B cell (primary cell): ENCODE measurements around the gene IDS. TPM values are rescaled to one million over a fixed set of nuclear protein-coding genes. Genes with fewer than 3 reads are reported as not detected.

Source experiments
- ATAC-seq: fragments of 200-7000 bp; cut with Tn5 transposase; one replicate; pipeline ENCODE4 v1.10.0; 2021; ENCODE audit warnings: low read depth, mild to moderate bottlenecking, moderate number of reproducible peaks, moderate library complexity
- CTCF ChIA-PET: fragments of 350-600 bp; sonication (Branson Sonifier 250); formaldehyde crosslinking; loops from one replicate; lab custom pipeline; 2021; ENCODE audit warnings: antibody characterized with exemption, inconsistent platforms; lab: Charles Lee
- POLR2A ChIA-PET: fragments of 350-600 bp; sonication (Branson Sonifier 250); formaldehyde crosslinking; loops from one replicate; lab custom pipeline; 2021; ENCODE audit warnings: antibody characterized with exemption; lab: Charles Lee
- DNase-seq: peaks from one replicate; pipeline ENCODE4 v3.0.0; 2013
- H2AFZ ChIP-seq: 2 replicates; pipeline ENCODE4 v1.6.1; 2012; ENCODE audit warnings: mild to moderate bottlenecking, low read depth, low read length; ENCODE audit not compliant: insufficient read depth, poor library complexity, severe bottlenecking
- H3K27ac ChIP-seq, 2 donors: 1 replicate in 1 of 2; 2 replicates in 1 of 2; pipeline ENCODE4 v1.5.1; 2012 to 2013; ENCODE audit warnings: low read length in 2 of 2, mild to moderate bottlenecking in 2 of 2, moderate library complexity in 1 of 2
- H3K27me3 ChIP-seq, 4 experiments: fragments of 200-600 bp in 1 of 4; sonication (generic) in 1 of 4; replicated peaks in 1 of 4; 1 replicate in 2 of 4; 2 replicates in 2 of 4; pipeline versions ENCODE4 v1.6.1 to v1.7.0; 2013 to 2016; ENCODE audit warnings: low read length in 3 of 4, mild to moderate bottlenecking in 2 of 4, mixed read lengths in 1 of 4, moderate library complexity in 1 of 4; ENCODE audit not compliant: insufficient read depth in 4 of 4, control insufficient read depth in 3 of 4; ENCODE audit errors: control extremely low read depth in 1 of 4
- H3K36me3 ChIP-seq, 2 experiments: replicated peaks in 1 of 2; 1 replicate in 1 of 2; 2 replicates in 1 of 2; pipeline versions ENCODE4 v1.6.1 to v1.7.1; 2013; ENCODE audit warnings: low read length in 1 of 2; ENCODE audit not compliant: insufficient read depth in 2 of 2, control insufficient read depth in 1 of 2; ENCODE audit errors: control extremely low read depth in 1 of 2, extremely low read depth in 1 of 2
- H3K4me1 ChIP-seq, 2 donors: fragments of 200-600 bp in 1 of 2; sonication (generic) in 1 of 2; 1 replicate in 1 of 2; 2 replicates in 1 of 2; pipeline versions ENCODE4 v1.5.1 to v1.6.1; 2013 to 2017; ENCODE audit warnings: low read length in 2 of 2; ENCODE audit not compliant: control insufficient read depth in 2 of 2, insufficient read depth in 2 of 2
- H3K4me2 ChIP-seq: replicated peaks from 2 replicates; pipeline ENCODE3; 2012; ENCODE audit warnings: mild to moderate bottlenecking, low read depth, low read length; ENCODE audit not compliant: poor library complexity, severe bottlenecking
- H3K4me3 ChIP-seq, 5 experiments: fragments of 200-600 bp in 1 of 5; sonication (generic) in 1 of 5; 1 replicate in 3 of 5; 2 replicates in 2 of 5; pipeline versions ENCODE4 v1.5.1 to v1.7.0; 2011 to 2016; ENCODE audit warnings: low read length in 4 of 5, mild to moderate bottlenecking in 4 of 5, low read depth in 2 of 5, control low read depth in 1 of 5, moderate library complexity in 1 of 5; ENCODE audit not compliant: insufficient read depth in 1 of 5; ENCODE audit errors: control extremely low read depth in 1 of 5, extremely low read depth in 1 of 5
- H3K79me2 ChIP-seq: fragments of 200-600 bp; sonication (generic); one replicate; pipeline ENCODE4 v1.6.0; 2016; ENCODE audit warnings: low read length; ENCODE audit not compliant: control insufficient read depth, insufficient read depth
- H3K9ac ChIP-seq: fragments of 200-600 bp; sonication (generic); 2 replicates; pipeline ENCODE4 v1.6.1; 2017; ENCODE audit warnings: mild to moderate bottlenecking, low read length, moderate library complexity
- H3K9me3 ChIP-seq, 3 donors: one replicate each; pipeline versions ENCODE4 v1.6.1 to v1.7.1; 2013; ENCODE audit warnings: low read length in 2 of 3; ENCODE audit not compliant: control insufficient read depth in 2 of 3, insufficient read depth in 1 of 3; ENCODE audit errors: control extremely low read depth in 1 of 3
- H4K20me1 ChIP-seq: 2 replicates; pipeline ENCODE4 v1.6.0; 2012; ENCODE audit warnings: mild to moderate bottlenecking, low read length; ENCODE audit not compliant: insufficient read depth, control insufficient read depth, poor library complexity, severe bottlenecking
- H3K27ac Mint-ChIP-seq: one replicate; pipeline ENCODE4 v1.8.0; 2021; ENCODE audit warnings: mixed read lengths
- H3K27me3 Mint-ChIP-seq: one replicate; pipeline ENCODE4 v1.8.0; 2021; ENCODE audit warnings: mixed read lengths
- H3K4me1 Mint-ChIP-seq: one replicate; pipeline ENCODE4 v1.8.0; 2021; ENCODE audit warnings: mixed read lengths
- H3K4me3 Mint-ChIP-seq: one replicate; pipeline ENCODE4 v1.8.0; 2021; ENCODE audit warnings: mixed read lengths
- H3K9me3 Mint-ChIP-seq: one replicate; pipeline ENCODE4 v1.8.0; 2022; ENCODE audit warnings: mixed read lengths; ENCODE audit not compliant: insufficient read depth
- CTCF ChIP-seq: fragments of 200-600 bp; IDR thresholded peaks from one replicate; pipeline ENCODE4 v1.8.0; 2022; ENCODE audit warnings: antibody characterized with exemption, mild to moderate bottlenecking
- EZH2 ChIP-seq: IDR thresholded peaks from 2 replicates; pipeline ENCODE4 v1.6.1; 2012; ENCODE audit warnings: borderline replicate concordance, low read depth, mild to moderate bottlenecking, moderate library complexity, low read length; ENCODE audit not compliant: insufficient read depth, poor library complexity, severe bottlenecking
- WGBS: methylation state at CpG from one replicate; pipeline ENCODE4 v1.1.5; 2013; ENCODE audit warnings: missing lambda C conversion rate; ENCODE audit not compliant: insufficient coverage; 5-methylcytosine and 5-hydroxymethylcytosine counted together
- intact Hi-C: fragments of 100-400 bp; cut with micrococcal nuclease; formaldehyde crosslinking; loops from one replicate; pipeline ENCODE4 v1.10.0; 2022
- polyA plus RNA-seq: library from polyadenylated mRNA; depleted of rRNA; stranded (reverse); fragments of >200 nt; gene quantifications from 2 replicates; pipeline ENCODE4 v1.2.3, GENCODE V29; 2012
- total RNA-seq, 2 donors: library from RNA; stranded (reverse); fragments of 120-200 nt in 1 of 2; gene quantifications; 1 replicate in 1 of 2; 2 replicates in 1 of 2; pipeline versions ENCODE4 v1.2.3 to v1.2.4, GENCODE V29; 2013 to 2022

The IDS gene
- total and polyA plus RNA-seq, 2 donors (not counting 1 experiment from before 2014, with no cell fraction given) = 85.3 to 169 TPM

GRCh38 chrX:149506349-149506748 lies 1.2 kb upstream of the IDS start:
- H3K4me2 ChIP-seq = no peak overlapping the region
- ATAC-seq = no peak
- H3K9me3 Mint-ChIP-seq = no peaks in the 10 kb centered on the region
- peaks cover 2% of the 10 kb centered on the region for H3K27me3 Mint-ChIP-seq
- CTCF ChIA-PET = no interaction called here
- H3K4me1 ChIP-seq = peaks cover 12 to 24% of the 10 kb centered on the region in 2 donors
- H3K9me3 ChIP-seq = no peaks in the 10 kb centered on the region
- H3K27ac Mint-ChIP-seq = peak overlapping the region; percentile 15
- H3K27me3 ChIP-seq = peaks cover 0 to 5% (median 0%) of the 10 kb centered on the region in 4 experiments
- peaks cover 24% of the 10 kb centered on the region for H3K79me2 ChIP-seq
- intact Hi-C loops = no loop called here
- TF ChIP-seq CTCF (no peak), EZH2 (no peak)
- peaks cover 14% of the 10 kb centered on the region for H3K4me1 Mint-ChIP-seq
- H2AFZ ChIP-seq = no peak overlapping the region
- no peak overlapping the region for H3K4me3 ChIP-seq
- peaks cover 0 to 18% of the 10 kb centered on the region in 2 experiments for H3K36me3 ChIP-seq
- H4K20me1 ChIP-seq = peaks cover 11% of the 10 kb centered on the region
- peak overlapping the region; percentile 79 to 98 for H3K27ac ChIP-seq
- WGBS = no CpG with 5 or more reads among the region's 2 CpGs
- H3K4me3 Mint-ChIP-seq = no peak overlapping the region
- no peak overlapping the region for H3K9ac ChIP-seq
- POLR2A ChIA-PET = interaction anchor here (0.6 kb wide), 1 partner anchor 1229 kb away, joined by 4 read pairs; no protein-coding TSS in a partner anchor
- DNase-seq = no peak

- no peaks in the 10 kb centered on the region for H3K9me3 ChIP-seq
- H3K4me1 Mint-ChIP-seq = peaks cover 14% of the 10 kb centered on the region
- TF ChIP-seq EZH2 = no peak
- no peak for TF ChIP-seq CTCF
These were observed 565 bp upstream of the IDS start for GRCh38 chrX:149505671-149506070.

More at GRCh38 chrX:149505671-149506070, 565 bp upstream of the IDS start:
- WGBS = 96% methylated on average over 4 of the region's 9 CpGs
- ChIA-PET POLR2A (interaction anchor here (0.6 to 2.3 kb wide), 4 partner anchors 34 to 1230 kb away, joined by 3 to 27 read pairs (median 4); partner anchors contain the start of genes EOLA1 and MTMR1), CTCF (interaction anchor here (0.9 to 2.8 kb wide), 2 partner anchors 22 to 34 kb away, joined by 4 to 20 read pairs; partner anchors contain the start of gene EOLA1)
- ATAC-seq = no peak
- H3K27ac ChIP-seq = peak overlapping the region; percentile 79 to 98
- no peak for DNase-seq
- intact Hi-C loops = loop anchor here (1.0 to 2.0 kb wide), 2 partner anchors 19 to 35 kb away; no protein-coding TSS in a partner anchor
- peaks cover 0 to 5% (median 0%) of the 10 kb centered on the region in 4 experiments for H3K27me3 ChIP-seq
- H4K20me1 ChIP-seq = peaks cover 17% of the 10 kb centered on the region
- H3K4me3 ChIP-seq = peak overlapping the region in 4 of 5 experiments; percentile 21 to 80 (median 45)
- Mint-ChIP-seq H3K9me3 (no peaks in the 10 kb centered on the region), H3K27ac (peak overlapping the region; percentile 96), H3K27me3 (peaks cover 2% of the 10 kb centered on the region), H3K4me3 (peak overlapping the region; percentile 95)
- H3K4me1 ChIP-seq = peaks cover 12 to 24% of the 10 kb centered on the region in 2 donors
- peaks cover 0 to 24% of the 10 kb centered on the region in 2 experiments for H3K36me3 ChIP-seq
- peak overlapping the region; percentile 89 for H3K4me2 ChIP-seq
- peaks cover 24% of the 10 kb centered on the region for H3K79me2 ChIP-seq
- H3K9ac ChIP-seq = peak overlapping the region; percentile 83
- peak overlapping the region; percentile 39 for H2AFZ ChIP-seq
